ENCODE measurements around the gene DENND4A. TPM values are rescaled to one million over a fixed set of nuclear protein-coding genes. Genes with fewer than 3 reads are reported as not detected.

Gene DENND4A
- total and polyA plus RNA-seq, 9 donors = 10.2 to 63.9 (median 50.2) TPM

- Histone ChIP-seq H3K36me3 (no peaks in the 10 kb centered on the region), H3K27me3 (no peaks in the 10 kb centered on the region), H3K9me3 (no peaks in the 10 kb centered on the region), H3K27ac (no peak overlapping the region), H3K4me3 (no peak overlapping the region), H3K4me1 (ENCODE audit: insufficient read depth) (no peaks in the 10 kb centered on the region)
- 27 to 61% (median 34%) methylated on average over 2 of the region's 2 CpGs for WGBS, 3 donors
- intact Hi-C loops (cut with DNase I) = no loop called here
- TF ChIP-seq POLR2A (IDR thresholded peaks at IDR 0.05) = no peak
- TF ChIP-seq EP300 (IDR thresholded peaks at IDR 0.05) = no peak
- TF ChIP-seq CTCF (IDR thresholded peaks at IDR 0.05) = no peak
- DNase-seq = no peak
These were observed 97.0 kb downstream of the DENND4A start for GRCh38 chr15:65695081-65695480.

DNA sequence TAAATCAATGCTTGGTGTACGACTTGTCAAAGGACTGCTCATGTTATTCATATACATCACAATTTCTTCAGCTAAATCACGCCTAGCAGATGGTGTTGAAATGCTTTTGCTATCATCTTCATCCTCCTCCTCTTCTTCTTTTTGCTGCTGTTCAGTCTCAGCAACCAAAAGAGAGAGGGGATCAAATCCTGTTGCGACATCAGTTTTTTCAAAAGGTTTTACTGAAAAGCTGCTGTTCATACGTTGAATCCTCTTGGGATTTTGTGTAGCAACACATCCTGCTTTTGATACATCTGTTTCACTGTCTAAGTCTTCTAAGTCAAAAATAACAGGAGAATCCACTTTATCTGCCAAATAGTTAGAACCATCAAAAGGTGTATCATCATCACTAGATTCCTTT, 101.3 kb downstream of the DENND4A start:
- Histone ChIP-seq H3K27me3 (no peaks in the 10 kb centered on the region), H3K9me3 (no peaks in the 10 kb centered on the region), H3K4me3 (no peak overlapping the region), H3K27ac (no peak overlapping the region), H3K36me3 (no peaks in the 10 kb centered on the region), H3K4me1 (ENCODE audit: insufficient read depth) (no peaks in the 10 kb centered on the region)
- WGBS, 3 donors = 89 to 94% (median 93%) methylated on average over 4 of the region's 4 CpGs
- TF ChIP-seq POLR2A (IDR thresholded peaks at IDR 0.05) (no peak), CTCF (IDR thresholded peaks at IDR 0.05) (no peak)
- intact Hi-C loops (cut with DNase I) = loop anchor here in 1 of 4 donors (5.0 kb wide), 1 partner anchor 172 kb away; no protein-coding TSS in a partner anchor
- DNase-seq = no peak

DNA sequence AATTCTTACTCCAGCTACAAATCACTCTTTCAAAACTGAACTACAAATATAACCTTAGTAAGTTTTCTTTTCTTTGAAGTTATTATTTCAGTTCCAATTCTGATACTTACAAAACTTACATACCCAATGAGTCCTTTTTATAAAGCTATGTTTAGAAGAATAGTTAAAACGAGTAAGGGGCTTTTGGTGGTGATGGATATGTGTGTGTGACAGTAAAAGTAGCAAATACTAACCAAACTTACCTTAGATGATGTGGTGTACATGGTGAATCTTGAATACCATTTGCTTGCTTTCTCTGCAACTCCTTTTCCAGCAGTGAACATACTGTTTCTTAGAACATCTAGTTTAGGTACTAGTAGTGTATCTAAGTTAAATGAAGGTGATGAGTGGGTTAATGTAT, 101.9 kb downstream of the DENND4A start:
- 93 to 95% (median 95%) methylated on average over 1 of the region's 1 CpG for WGBS, 3 donors
- no peaks in the 10 kb centered on the region for H3K27me3 ChIP-seq
- TF ChIP-seq CTCF (IDR thresholded peaks at IDR 0.05) (no peak), POLR2A (IDR thresholded peaks at IDR 0.05) (no peak), EP300 (IDR thresholded peaks at IDR 0.05) (no peak)
- H3K36me3 ChIP-seq = no peaks in the 10 kb centered on the region
- no peaks in the 10 kb centered on the region for H3K4me1 ChIP-seq (ENCODE audit: insufficient read depth)
- H3K9me3 ChIP-seq = no peaks in the 10 kb centered on the region
- intact Hi-C loops (cut with DNase I) = loop anchor here in 1 of 4 donors (5.0 kb wide), 1 partner anchor 172 kb away; no protein-coding TSS in a partner anchor
- no peak overlapping the region for H3K4me3 ChIP-seq
- DNase-seq = no peak
- H3K27ac ChIP-seq = no peak overlapping the region

DNA sequence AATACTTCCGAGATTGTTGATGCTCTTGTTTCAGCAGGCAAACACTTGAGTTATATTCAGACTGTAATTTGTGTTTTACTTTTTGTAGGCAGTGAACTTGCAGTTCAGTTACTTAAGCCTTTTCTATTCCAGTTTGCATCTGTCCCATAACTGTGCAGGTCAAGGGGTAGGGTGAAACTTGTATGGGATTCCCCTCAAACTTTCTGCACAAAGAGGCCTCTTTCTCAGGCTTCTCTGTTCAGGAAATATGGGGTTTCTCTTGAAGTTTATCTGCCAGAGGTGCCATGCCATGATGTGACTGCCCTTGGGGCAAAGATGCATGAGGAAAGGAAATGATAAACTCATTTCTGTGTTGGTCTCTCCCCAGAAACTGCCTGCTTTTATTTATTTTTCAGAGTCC, 103.6 kb downstream of the DENND4A start:
- DNase-seq = no peak
- WGBS, 3 donors = 92 to 97% (median 96%) methylated on average over 1 of the region's 1 CpG
- Histone ChIP-seq H3K9me3 (no peaks in the 10 kb centered on the region), H3K27ac (no peak overlapping the region), H3K36me3 (no peaks in the 10 kb centered on the region), H3K4me3 (no peak overlapping the region), H3K4me1 (ENCODE audit: insufficient read depth) (no peaks in the 10 kb centered on the region), H3K27me3 (no peaks in the 10 kb centered on the region)
- TF ChIP-seq POLR2A (IDR thresholded peaks at IDR 0.05) (no peak), CTCF (IDR thresholded peaks at IDR 0.05) (no peak)
- intact Hi-C loops (cut with DNase I) = no loop called here
